GM23338 (cell line): ENCODE results near the gene FBF1.
"Not testable (repeated sequence)": the region's sequence is repeated elsewhere in the genome, so short reads cannot be mapped to it uniquely, and the experiment has no call there.

Experiments
- CREB1 ChIP-seq: fragments of 250-450 bp; sonication (Bioruptor Pico); IDR thresholded peaks from 2 replicates; pipeline ENCODE4 v1.5.0; 2020; ENCODE audit warnings: low read depth, mild to moderate bottlenecking, moderate library complexity
- ETS1 ChIP-seq: IDR thresholded peaks from 2 replicates; pipeline ENCODE4 v1.6.1; 2016; ENCODE audit warnings: antibody characterized with exemption
- EZH2 ChIP-seq: fragments of 200-600 bp; sonication (generic); IDR thresholded peaks from one replicate; pipeline ENCODE4 v1.8.0; 2017; ENCODE audit warnings: antibody characterized with exemption, mild to moderate bottlenecking, low read depth; ENCODE audit not compliant: unreplicated experiment
- EZH2phosphoT487 ChIP-seq: fragments of 200-600 bp; sonication (generic); IDR thresholded peaks from one replicate; pipeline ENCODE4 v1.8.1; 2018; ENCODE audit warnings: antibody characterized with exemption; ENCODE audit not compliant: unreplicated experiment
- JUNB ChIP-seq: IDR thresholded peaks from one replicate; pipeline ENCODE4 v1.6.1; 2016; ENCODE audit warnings: antibody characterized with exemption; ENCODE audit not compliant: unreplicated experiment
- POLR2AphosphoS5 ChIP-seq: IDR thresholded peaks from 2 replicates; pipeline ENCODE4 v1.6.1; 2016; ENCODE audit warnings: antibody characterized with exemption, low read depth
- STAT1 ChIP-seq: IDR thresholded peaks from one replicate; pipeline ENCODE4 v1.6.1; 2016; ENCODE audit warnings: antibody characterized with exemption; ENCODE audit not compliant: unreplicated experiment
- ZNF114 ChIP-seq: fragments of 250-450 bp; sonication (Bioruptor Pico); IDR thresholded peaks from 2 replicates; pipeline ENCODE4 v1.5.0; 2020; ENCODE audit warnings: mild to moderate bottlenecking, moderate library complexity
- TF ChIP-seq, protein P1 (sequence below), 2 experiments: fragments of 200-600 bp in 1 of 2; sonication (generic) in 1 of 2; conservative IDR thresholded peaks; 2 replicates each; pipeline versions ENCODE4 v1.5.1 to v1.6.1; 2016 to 2017; ENCODE audit warnings: antibody characterized with exemption in 2 of 2, low read depth in 2 of 2, mild to moderate bottlenecking in 2 of 2, moderate library complexity in 1 of 2
- TF ChIP-seq, protein P2 (sequence below): IDR thresholded peaks from one replicate; pipeline ENCODE4 v1.6.1; 2018; ENCODE audit warnings: antibody characterized with exemption; ENCODE audit not compliant: unreplicated experiment

DNA sequence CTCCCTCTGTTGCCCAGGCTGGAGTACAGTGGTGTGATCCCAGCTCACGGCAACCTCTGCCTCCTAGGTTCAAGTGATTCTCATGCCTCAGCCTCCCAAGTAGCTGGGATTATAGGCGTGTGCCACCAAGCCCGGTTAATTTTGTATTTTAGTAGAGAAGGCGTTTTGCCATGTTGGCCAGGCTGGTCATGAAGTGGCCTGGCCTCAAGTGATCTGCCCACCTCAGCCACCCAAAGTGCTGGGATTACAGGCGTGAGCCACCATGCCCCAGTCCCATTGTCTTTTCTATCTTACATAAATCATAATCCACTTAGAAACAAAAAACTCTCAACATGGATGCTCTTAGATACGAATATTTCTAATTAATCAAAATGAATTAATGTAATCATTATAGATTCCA is 34.3 kb upstream of the FBF1 start:
- not testable (repeated sequence) for TF ChIP-seq ETS1; EZH2; STAT1; EZH2phosphoT487; ZNF114 (CRISPR knock-in tag); CREB1; POLR2AphosphoS5; JUNB
- TF ChIP-seq, protein P1, sequence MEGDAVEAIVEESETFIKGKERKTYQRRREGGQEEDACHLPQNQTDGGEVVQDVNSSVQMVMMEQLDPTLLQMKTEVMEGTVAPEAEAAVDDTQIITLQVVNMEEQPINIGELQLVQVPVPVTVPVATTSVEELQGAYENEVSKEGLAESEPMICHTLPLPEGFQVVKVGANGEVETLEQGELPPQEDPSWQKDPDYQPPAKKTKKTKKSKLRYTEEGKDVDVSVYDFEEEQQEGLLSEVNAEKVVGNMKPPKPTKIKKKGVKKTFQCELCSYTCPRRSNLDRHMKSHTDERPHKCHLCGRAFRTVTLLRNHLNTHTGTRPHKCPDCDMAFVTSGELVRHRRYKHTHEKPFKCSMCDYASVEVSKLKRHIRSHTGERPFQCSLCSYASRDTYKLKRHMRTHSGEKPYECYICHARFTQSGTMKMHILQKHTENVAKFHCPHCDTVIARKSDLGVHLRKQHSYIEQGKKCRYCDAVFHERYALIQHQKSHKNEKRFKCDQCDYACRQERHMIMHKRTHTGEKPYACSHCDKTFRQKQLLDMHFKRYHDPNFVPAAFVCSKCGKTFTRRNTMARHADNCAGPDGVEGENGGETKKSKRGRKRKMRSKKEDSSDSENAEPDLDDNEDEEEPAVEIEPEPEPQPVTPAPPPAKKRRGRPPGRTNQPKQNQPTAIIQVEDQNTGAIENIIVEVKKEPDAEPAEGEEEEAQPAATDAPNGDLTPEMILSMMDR (conservative IDR thresholded peaks at IDR 0.05; ENCODE audit: low read depth in 2 of 2) = not testable (repeated sequence)
- TF ChIP-seq, protein P2, sequence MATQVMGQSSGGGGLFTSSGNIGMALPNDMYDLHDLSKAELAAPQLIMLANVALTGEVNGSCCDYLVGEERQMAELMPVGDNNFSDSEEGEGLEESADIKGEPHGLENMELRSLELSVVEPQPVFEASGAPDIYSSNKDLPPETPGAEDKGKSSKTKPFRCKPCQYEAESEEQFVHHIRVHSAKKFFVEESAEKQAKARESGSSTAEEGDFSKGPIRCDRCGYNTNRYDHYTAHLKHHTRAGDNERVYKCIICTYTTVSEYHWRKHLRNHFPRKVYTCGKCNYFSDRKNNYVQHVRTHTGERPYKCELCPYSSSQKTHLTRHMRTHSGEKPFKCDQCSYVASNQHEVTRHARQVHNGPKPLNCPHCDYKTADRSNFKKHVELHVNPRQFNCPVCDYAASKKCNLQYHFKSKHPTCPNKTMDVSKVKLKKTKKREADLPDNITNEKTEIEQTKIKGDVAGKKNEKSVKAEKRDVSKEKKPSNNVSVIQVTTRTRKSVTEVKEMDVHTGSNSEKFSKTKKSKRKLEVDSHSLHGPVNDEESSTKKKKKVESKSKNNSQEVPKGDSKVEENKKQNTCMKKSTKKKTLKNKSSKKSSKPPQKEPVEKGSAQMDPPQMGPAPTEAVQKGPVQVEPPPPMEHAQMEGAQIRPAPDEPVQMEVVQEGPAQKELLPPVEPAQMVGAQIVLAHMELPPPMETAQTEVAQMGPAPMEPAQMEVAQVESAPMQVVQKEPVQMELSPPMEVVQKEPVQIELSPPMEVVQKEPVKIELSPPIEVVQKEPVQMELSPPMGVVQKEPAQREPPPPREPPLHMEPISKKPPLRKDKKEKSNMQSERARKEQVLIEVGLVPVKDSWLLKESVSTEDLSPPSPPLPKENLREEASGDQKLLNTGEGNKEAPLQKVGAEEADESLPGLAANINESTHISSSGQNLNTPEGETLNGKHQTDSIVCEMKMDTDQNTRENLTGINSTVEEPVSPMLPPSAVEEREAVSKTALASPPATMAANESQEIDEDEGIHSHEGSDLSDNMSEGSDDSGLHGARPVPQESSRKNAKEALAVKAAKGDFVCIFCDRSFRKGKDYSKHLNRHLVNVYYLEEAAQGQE = not testable (repeated sequence)
